A673 (cell line): ENCODE results near the gene CYB5A.

Experiments used
- CTCF ChIP-seq: fragments of 300-800, 200-600 bp; sonication (generic); conservative IDR thresholded peaks from 2 replicates; pipeline ENCODE4 v1.5.1; 2017; ENCODE audit warnings: low read depth, mild to moderate bottlenecking, antibody characterized with exemption, low read length, moderate library complexity, mixed read lengths
- EZH2 ChIP-seq: fragments of 200-600 bp; sonication (generic); IDR thresholded peaks from 2 replicates; pipeline ENCODE4 v1.6.1; 2017; ENCODE audit warnings: borderline replicate concordance, low read depth, mild to moderate bottlenecking, mixed read lengths, antibody characterized with exemption, low read length; ENCODE audit not compliant: poor library complexity, severe bottlenecking

- TF ChIP-seq CTCF = no peak
- TF ChIP-seq EZH2 = no peak
These were observed 25.6 kb downstream of the CYB5A start for GRCh38 chr18:74266161-74266560.
